NCI-H2171 treated with DMSO at 0.1 percent for 48 hours (cell line): ENCODE measurements around the gene ATPAF1.
"Not testable (repeated sequence)": the region's sequence is repeated elsewhere in the genome, so short reads cannot be mapped to it uniquely, and the experiment has no call there.

Experiments
- DNase-seq: peaks from one replicate; lab custom pipeline; 2025; lab: John Stamatoyannopoulos, UW

ATPAF1 gene

DNA sequence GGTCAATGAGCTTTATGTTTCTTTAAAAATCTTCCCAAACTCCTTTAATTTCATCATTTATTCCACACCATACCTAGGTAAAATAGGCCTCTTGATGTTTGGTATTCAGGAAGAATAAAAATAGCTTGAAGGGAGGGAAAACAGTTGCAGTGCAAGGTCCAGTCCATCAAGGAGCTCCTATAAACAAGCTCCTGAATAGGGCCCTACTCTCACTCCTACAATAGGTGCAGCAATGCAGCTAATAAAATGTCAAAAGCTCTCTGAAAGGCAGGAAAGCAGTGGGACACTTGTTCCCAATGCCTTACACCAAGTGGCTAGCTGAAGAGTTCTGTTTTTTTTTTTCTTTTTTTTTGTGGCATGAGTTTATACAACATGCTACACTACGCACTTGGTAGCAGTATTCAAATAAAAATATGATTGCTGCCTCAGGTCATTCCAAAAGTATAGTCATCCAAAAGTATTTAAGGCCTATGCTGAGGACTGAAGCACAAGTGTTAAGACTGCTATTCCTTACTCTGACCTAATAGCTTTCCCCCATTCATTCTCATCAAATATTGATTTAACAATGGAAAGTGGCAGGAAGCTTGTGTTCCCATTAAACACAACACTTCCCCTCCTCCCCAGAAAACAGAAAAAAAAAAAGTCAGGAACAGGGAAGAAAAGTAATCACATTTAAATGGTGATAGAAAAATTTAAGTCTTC lies 13.3 kb upstream of the ATPAF1 start:
- no peak for DNase-seq

DNA sequence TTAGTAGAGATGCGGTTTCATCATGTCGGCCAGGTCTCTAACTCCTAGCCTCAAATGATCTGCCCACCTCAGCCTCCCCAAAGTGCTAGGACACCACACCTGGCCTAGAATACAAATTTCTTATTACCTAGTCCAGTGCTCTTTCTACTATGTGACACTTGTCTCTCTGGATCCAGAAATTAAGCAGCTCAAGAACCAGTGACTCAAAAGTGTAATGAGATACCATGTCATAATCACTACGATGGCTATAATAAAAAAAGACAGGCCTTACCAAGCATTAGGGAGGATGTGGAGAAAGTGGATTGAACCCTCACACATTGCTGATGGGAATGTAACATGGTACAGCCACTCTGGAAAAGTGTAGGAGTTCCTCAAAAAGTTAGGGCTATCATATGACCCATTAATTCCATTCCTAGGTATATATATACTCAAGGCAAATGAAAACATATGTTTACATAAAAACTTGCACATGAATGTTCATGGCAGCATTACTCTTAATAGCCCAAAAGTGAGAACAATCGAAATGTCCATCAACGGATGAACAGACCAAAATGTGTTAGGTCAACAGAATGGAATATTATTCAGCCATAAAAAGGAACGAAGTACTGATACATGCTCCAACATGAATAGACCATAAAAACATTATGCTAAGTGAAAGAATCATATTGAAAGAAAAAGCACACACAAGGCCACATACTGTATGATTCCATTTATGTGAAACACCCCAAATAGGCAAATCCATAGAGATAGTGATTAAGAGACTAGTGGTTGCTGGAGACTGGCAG lies 11.8 kb upstream of the ATPAF1 start:
- no peak for DNase-seq

DNA sequence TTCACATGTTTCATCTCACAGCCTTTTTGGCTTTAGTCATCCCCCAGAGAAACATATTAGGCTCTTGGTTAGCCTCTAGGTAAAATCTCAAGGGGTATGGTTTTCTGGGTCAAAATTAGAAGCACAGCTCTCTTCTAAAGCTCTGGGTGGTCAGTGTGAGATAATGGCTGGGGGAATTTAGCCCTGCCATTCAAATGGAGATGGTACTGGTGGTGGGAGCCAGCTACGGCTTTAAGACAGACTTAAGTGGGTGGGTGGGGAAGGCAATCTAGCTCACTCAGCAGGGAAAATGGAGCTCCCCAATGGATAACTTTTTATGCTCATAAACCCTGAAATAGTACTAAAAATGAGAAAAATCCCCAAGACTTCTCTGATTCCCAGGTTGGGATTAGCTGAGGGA lies 9.2 kb upstream of the ATPAF1 start:
- DNase-seq = no peak

DNA sequence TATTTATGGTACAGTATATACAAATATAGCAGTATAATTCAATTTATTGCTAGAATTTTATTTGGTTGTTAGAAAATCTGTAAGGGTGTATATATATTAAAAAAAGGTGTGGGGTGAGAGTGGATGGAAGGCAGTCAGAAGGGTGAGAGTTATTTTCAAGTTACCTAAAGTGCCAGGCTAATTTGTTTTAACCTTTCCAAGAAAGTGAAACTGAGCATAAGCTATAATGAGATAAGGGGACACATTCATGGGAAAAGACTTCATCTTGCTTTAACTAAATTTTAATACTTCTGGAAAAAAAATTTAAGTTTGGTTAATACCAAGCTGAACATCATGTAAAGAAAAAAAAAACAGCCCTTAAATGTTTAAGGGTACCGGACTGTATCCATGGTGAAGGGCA lies 8.4 kb upstream of the ATPAF1 start:
- DNase-seq = no peak

DNA sequence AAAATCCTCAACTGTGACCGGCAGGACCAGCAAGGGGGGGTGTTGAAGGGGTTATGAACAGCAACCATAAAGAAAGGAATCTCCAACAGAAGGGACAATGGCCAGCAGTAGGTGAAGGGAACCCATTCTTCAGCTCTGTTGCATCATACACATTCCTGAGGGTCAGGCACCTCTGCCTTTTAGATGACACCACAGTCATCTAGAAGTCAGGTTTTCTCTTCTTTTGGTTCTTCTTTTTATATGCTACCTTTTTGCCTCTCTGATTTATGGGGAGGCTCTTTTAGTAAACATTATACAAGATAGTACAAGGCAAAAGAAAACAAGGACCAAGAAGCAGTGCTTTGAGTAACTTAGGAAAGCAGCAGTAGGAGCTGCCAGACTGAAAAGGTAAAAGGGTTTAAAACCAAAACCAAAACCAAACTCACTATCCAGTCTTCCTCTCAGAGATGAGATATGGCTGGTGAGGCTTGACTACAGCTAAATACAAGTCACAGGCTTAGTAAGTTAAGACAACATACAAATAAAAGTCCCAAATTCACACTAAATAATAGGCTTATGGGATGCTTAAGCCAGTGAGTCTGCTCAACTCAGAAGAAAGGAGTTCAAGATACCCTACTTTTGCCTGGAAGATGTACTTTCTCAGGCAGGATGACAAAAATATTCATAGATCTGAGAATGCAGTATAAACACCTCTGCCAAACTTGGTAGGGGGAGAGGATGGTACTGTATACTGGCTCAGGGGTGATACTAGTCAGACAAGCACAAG lies 7.6 kb upstream of the ATPAF1 start:
- no peak for DNase-seq

DNA sequence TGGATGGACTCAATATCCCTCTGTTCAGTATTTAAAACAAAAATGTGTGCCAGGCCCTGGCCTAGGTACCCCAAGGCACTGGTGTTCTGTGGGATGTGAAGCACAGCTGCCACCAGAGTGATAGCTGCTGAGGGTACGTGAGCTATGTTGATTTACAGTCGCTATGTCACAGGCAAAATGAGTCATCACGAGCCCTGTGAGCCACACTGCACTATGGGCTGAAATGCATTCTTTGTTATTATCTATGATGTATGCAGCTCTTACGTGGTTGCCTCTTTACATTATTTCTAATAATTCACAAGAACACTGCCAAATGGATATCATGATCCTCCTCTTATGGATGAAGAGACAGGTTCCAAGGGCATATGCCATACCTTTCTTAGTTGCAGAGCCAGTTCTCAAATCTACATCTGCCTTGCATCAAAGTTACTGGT lies 5.6 kb upstream of the ATPAF1 start:
- no peak for DNase-seq

DNA sequence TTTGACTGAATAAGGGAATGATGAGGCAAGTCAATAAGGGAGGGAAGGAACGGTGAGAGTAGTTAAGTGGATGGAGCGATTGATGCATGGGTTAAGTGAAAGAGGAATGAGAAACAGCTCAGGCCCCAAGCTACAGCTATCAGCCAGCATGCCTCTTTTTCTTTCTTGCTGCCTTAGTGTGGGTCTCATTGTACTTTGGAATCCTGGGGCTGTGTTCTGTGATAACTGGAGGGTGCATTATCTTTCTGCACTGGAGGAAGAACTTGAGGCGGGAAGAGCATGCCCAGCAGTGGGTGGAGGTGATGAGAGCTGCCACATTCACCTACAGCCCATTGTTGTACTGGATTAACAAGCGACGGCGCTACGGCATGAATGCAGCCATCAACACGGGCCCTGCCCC lies 4.5 kb upstream of the ATPAF1 start:
- DNase-seq = no peak

DNA sequence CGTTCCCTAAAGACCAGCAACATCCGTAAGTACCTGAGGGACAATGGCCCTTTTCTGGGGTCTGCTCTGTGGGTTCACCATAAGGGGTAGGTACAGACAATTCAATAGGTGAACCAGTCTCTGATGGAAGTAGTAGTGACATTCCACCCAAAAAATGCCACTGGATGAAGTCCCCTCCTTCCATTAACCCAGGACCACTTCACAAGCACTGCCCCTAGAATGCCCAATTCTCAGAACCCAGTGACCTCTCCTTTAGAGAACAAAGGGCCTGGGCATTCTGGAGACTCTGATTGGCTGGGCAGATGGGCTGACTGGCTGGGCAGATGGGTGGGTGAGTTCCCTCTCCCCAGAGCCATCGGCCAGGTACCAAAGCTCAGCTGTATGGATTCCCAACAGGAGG lies 3.4 kb upstream of the ATPAF1 start, which contains the start of gene TEX38:
TSS of gene TEX38 (plus strand) at position 301 of the 400 bp plus-strand sequence. CDS start at position 382, 81 bp downstream.
- no peak for DNase-seq

DNA sequence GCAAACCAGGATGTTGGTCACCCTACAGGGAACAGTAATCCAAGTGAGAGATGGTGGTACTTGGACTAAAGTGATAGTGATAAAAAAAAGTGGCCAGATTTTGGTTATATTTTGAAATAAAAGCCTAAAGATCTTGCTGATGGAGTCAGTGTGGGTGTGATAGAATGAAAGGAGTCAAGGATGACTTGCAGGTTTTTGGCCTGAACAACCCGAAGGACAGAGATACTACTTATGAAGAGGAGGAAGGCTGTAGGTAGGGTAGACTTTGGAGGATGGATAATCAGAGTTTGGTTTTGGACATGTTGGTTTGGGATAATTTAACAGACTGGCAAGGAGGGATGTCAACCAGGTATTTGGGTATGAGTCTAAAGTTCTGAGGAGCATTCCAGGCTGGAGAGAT lies 2.0 kb upstream of the ATPAF1 start:
- no peak for DNase-seq

DNA sequence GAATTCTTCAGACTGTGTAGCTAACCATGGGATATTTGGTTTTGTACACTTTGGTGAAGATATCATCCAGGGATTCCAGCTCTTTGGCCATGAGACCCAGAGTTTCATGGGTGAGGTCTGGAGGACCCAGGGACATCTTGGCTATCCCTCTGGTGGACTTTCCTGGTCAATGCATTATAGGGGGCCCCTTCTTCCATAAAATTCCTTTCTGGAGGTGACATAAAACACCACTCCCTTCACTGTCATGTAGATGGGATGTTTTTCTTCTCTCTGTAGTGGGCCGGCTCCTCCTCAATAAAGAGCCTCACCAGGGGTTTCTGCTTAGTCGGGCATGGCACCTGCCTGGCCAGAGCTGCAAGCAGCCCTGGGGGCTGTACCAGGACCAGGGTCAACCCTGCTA lies 2.2 kb downstream of the ATPAF1 start:
- DNase-seq = no peak

DNA sequence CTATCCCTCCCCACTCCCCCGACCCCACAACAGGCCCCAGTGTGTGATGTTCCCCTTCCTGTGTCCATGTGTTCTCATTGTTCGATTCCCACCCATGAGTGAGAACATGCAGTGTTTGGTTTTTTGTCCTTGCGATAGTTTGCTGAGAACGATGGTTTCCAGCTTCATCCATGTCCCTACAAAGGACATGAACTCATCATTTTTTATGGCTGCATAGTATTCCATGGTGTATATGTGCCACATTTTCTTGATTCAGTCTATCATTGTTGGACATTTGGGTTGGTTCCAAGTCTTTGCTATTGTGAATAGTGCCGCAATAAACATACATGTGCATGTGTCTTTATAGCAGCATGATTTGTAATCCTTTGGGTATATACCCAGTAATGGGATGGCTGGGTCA lies 5.2 kb downstream of the ATPAF1 start:
- not testable (repeated sequence) for DNase-seq

DNA sequence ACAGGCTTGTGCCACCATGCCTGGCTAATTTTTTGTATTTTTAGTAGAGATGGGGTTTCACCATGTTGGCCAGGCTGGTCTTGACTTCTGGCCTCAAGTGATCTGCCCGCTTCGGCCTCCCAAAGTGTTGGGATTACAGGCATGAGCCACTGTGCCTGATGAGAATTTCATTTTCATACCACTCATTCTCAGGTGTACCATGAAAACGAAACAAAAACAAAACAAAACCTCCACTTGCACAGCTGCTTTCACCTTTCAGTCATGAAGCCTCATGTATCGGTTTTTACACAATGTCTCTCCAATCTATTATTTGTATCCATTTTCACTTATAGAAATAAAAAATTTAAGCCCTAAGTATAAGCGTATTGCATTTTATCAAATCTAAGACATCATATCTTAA lies 8.0 kb downstream of the ATPAF1 start:
- not testable (repeated sequence) for DNase-seq

DNA sequence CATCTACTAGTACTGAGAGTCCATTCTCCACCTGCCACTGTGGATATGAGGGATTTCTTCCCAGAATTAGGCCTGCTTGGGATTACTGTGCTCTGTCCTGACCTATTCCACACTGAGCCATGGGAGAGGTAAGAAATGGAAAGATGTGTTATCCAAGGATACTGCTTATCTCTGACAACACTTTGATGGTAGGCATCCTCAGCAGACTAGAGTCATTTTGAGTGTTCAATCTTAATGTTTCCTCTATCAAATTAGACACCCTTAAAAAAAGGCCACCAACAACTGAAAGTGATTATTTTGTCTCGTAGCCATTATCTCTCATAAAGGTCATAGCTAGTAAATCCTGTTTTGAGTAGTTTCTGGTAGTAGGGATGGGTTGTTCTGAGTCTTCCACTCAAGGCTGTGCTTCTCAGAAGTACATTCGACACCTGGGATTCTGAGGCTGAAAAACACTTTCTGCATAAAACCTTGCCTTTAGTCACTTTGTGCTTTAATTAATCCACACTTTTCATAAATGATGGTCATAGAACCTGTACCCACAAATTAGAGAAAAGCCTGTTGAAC lies 8.8 kb downstream of the ATPAF1 start:
- DNase-seq = no peak

DNA sequence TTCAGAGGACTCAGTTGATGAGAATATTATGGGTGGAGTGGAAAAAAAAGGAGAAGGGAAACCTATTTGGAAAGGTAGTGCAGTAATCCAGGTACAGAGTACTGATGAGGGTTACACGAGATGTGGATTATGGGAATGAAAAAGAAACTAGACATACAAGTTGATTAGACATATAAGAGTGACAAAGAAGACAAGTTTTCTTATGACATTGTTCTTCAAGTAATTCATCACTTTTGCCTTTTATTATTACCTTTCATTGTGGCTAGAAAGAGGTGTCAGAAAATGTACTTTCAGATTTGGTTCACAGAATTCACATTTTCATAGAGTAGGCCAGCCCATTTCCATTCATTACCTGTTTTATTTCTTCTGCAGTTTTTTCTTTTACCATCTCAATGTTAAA lies 10.4 kb downstream of the ATPAF1 start:
- no peak for DNase-seq

DNA sequence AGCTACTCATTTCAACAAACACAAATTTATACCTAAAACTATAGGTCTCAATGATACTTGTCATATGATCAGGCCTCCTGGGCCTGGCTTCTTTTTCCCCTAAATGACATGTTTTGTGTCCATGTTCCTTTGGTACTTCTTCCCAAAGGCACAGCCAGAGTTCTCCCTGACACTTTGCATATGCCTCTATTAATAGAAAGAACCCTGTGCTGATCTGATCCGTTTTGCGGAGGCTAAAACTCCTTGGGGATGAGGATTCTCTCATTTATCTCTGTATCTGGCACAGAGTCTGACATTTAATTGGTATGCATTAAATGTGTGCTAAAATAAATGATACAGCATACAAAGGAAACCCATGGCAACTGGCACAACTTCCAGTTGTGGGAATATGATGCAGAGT lies 11.5 kb downstream of the ATPAF1 start:
- no peak for DNase-seq

DNA sequence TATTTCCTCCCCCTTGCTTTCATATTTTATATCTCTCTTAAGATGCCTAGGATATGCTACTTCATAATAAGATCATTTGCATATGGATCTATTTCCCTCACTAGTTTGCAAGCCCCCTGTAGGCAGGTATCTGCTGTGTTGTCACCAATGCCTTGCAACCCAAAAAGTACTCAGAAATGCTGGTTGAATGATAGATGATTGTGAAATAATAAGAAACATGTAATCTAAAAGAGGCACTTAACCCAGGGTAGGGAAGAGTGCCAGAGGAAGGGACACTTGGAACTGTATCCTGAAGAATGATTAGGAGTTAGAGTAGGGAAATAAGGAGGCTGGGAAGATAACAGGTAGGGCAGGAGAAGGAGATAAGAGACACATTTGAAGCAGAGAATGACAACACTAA lies 12.3 kb downstream of the ATPAF1 start:
- no peak for DNase-seq

DNA sequence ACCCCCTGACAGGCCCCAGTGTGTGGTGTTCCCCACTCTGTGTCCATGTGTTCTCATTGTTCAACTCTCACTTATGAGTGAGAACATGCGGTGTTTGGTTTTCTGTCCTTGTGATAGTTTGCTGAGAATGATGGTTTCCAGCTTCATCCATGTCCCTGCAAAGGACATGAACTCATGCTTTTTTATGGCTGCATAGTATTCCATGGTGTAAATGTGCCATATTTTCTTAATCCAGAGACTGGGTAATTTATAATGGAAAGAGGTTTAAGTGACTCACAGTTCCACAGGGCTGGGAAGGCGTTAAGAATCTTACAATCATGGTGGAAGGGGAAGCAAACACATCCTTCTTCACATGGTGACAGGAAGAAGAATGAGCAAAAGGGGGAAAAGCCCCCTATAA lies 13.5 kb downstream of the ATPAF1 start:
- not testable (repeated sequence) for DNase-seq

DNA sequence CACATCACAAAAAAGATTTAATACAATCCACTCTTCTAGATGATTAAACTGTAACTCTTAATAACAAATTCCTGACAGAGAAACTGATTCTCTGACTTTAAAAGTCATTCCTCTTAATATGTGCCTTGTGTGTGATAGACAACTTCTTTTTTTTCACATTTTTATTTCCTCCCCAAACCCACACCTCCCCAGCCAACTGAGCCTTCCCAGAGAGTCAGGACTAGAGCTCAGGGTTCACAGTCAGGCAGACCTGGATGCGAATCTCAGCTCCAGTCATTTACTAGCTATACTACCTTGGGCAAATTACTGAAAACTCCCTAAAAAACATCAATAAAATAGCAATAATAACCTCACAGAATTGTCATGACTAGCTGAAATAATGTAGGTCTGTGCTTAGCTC lies 14.2 kb downstream of the ATPAF1 start:
- DNase-seq = no peak

DNA sequence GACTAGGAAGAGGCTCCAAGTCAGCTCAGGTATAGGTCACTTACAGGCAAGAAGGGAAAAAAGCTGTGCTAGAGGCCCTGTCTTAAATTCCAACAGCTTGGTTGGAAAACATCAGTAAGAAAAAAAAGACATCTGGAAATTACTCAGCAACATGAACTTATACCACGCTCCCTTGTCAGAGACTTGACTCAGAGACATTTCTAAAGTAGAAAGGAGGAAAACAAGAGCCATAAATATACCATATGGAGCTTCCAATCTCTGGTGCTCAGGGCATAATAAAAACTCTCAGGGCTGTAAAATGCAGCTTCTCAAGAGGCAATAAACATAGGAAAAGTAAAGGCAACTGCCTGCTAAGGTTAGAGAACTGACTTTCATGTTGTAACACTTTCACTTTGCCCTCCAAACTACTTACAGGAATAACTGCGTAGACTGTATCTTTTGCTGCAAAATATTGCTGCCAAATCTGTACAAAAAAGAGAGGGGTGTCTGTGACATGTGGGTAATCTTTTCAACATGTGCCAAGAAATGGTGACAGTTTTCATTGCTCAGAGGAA lies 14.7 kb downstream of the ATPAF1 start:
- no peak for DNase-seq

DNA sequence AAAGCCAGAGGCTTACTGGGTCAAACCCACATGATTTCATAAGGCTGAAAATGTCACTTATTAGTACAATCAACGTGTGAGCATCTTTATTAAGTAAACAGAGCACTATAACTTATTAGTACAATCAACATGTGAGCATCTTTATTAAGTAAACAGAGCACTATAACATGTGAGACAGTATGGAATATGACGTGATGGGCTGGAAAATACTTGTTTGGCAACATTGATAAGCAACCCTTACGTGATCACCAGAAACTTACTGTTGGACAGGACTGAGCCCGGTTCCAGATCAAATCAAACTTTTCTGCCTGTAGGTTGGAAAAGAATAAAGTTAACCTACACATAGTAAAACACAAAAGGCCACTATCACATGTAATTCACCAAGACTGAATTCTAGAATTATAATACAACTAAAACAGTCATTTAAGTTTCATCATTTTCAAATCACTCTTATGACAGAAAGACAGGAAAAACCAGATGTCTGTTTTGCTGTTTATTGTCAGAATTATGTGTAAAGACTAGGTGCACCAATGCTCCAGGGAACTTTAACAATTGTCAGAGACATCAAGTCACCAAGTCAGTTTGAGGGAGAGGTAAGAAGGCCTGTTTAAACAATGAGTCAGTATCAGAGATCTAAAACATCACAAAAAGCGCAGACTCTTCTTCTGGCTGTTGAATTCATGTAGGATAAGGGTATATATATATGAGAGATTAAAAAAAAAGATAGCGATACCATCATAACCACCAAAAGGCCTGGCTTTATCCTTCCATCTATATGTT lies 15.7 kb downstream of the ATPAF1 start:
- DNase-seq = no peak

DNA sequence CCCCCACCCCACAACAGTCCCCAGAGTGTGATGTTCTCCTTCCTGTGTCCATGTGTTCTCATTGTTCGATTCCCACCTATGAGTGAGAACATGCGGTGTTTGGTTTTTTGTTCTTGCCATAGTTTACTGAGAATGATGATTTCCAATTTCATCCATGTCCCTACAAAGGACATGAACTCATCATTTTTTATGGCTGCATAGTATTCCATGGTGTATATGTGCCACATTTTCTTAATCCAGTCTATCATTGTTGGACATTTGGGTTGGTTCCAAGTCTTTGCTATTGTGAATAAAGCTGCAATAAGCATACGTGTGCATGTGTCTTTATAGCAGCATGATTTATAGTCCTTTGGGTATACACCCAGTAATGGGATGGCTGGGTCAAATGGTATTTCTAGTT lies 17.0 kb downstream of the ATPAF1 start:
- DNase-seq = not testable (repeated sequence)
